Neuronal stem cell (in vitro differentiated cells): Measurements from ENCODE around the gene OR10D3.
"Not testable (repeated sequence)": the region's sequence is repeated elsewhere in the genome, so short reads cannot be mapped to it uniquely, and the experiment has no call there.

Source experiments
- DNase-seq: peaks from one replicate; pipeline ENCODE4 v3.0.0-alpha.2; 2013; ENCODE audit warnings: low spot score
- H2AFZ ChIP-seq: one replicate; pipeline ENCODE4 v1.6.1; 2013; ENCODE audit warnings: mild to moderate bottlenecking, low read length, inconsistent platforms
- H2AK5ac ChIP-seq: 2 replicates; pipeline ENCODE4 v1.6.1; 2013; ENCODE audit warnings: low read depth, mild to moderate bottlenecking, inconsistent platforms, low read length, moderate library complexity, mixed read lengths
- H2BK120ac ChIP-seq: 2 replicates; pipeline ENCODE4 v1.6.1; 2013; ENCODE audit warnings: low read depth, mild to moderate bottlenecking, inconsistent platforms, low read length, moderate library complexity, mixed read lengths
- H2BK12ac ChIP-seq: one replicate; pipeline ENCODE4 v1.6.1; 2013; ENCODE audit warnings: low read length, inconsistent platforms
- H2BK15ac ChIP-seq: 2 replicates; pipeline ENCODE4 v1.6.1; 2013; ENCODE audit warnings: mild to moderate bottlenecking, low read length, inconsistent platforms, mixed read lengths
- H2BK5ac ChIP-seq: one replicate; pipeline ENCODE4 v1.6.1; 2013; ENCODE audit warnings: inconsistent platforms, mild to moderate bottlenecking, low read length, moderate library complexity
- H3K14ac ChIP-seq: one replicate; pipeline ENCODE4 v1.6.1; 2013; ENCODE audit warnings: low read length, inconsistent platforms
- H3K18ac ChIP-seq: 2 replicates; pipeline ENCODE4 v1.6.1; 2013; ENCODE audit warnings: low read length, inconsistent platforms
- H3K23ac ChIP-seq: 2 replicates; pipeline ENCODE4 v1.6.1; 2013; ENCODE audit warnings: low read depth, mild to moderate bottlenecking, mixed read lengths, low read length, inconsistent platforms; ENCODE audit not compliant: poor library complexity
- H3K27ac ChIP-seq: replicated peaks from 3 replicates; pipeline ENCODE4 v1.5.1; 2013; ENCODE audit warnings: low read length, inconsistent platforms
- H3K27me3 ChIP-seq, 3 experiments: 2 replicates each; pipeline ENCODE4 v1.6.1; 2013; ENCODE audit warnings: low read length in 3 of 3, mild to moderate bottlenecking in 2 of 3, inconsistent platforms in 1 of 3, low read depth in 1 of 3, mixed read lengths in 1 of 3, moderate library complexity in 1 of 3; ENCODE audit not compliant: control insufficient read depth in 3 of 3, insufficient read depth in 3 of 3
- H3K36me3 ChIP-seq, 2 donors: replicated peaks in 1 of 2; 2 replicates each; pipeline ENCODE4 v1.6.1; 2013; ENCODE audit warnings: low read length in 2 of 2; ENCODE audit not compliant: control insufficient read depth in 2 of 2, insufficient read depth in 2 of 2
- H3K4ac ChIP-seq: 2 replicates; pipeline ENCODE4 v1.6.1; 2013; ENCODE audit warnings: inconsistent platforms, mild to moderate bottlenecking, low read length, moderate library complexity
- H3K4me1 ChIP-seq, 2 donors: 1 replicate in 1 of 2; 2 replicates in 1 of 2; pipeline ENCODE4 v1.6.1; 2013; ENCODE audit warnings: low read length in 2 of 2, low read depth in 1 of 2; ENCODE audit not compliant: control insufficient read depth in 2 of 2, insufficient read depth in 1 of 2
- H3K4me2 ChIP-seq: one replicate; pipeline ENCODE4 v1.6.1; 2013; ENCODE audit warnings: mild to moderate bottlenecking, low read length, inconsistent platforms; ENCODE audit not compliant: insufficient read depth, poor library complexity, severe bottlenecking
- H3K4me3 ChIP-seq, 2 donors: 2 replicates each; pipeline ENCODE4 v1.5.1; 2013; ENCODE audit warnings: low read length in 2 of 2, mild to moderate bottlenecking in 2 of 2, inconsistent platforms in 1 of 2, moderate library complexity in 1 of 2
- H3K79me1 ChIP-seq: one replicate; pipeline ENCODE4 v1.6.1; 2013; ENCODE audit warnings: low read depth, mild to moderate bottlenecking, inconsistent platforms, low read length, moderate library complexity
- H3K9ac ChIP-seq: one replicate; pipeline ENCODE4 v1.6.1; 2013; ENCODE audit warnings: mild to moderate bottlenecking, low read depth, low read length, inconsistent platforms; ENCODE audit not compliant: poor library complexity
- H3K9me3 ChIP-seq, 2 donors: replicated peaks in 1 of 2; 2 replicates each; pipeline versions ENCODE3 to v1.6.1; 2013; ENCODE audit warnings: low read length in 2 of 2, mild to moderate bottlenecking in 2 of 2, inconsistent platforms in 1 of 2, low read depth in 1 of 2, mixed read lengths in 1 of 2, moderate library complexity in 1 of 2; ENCODE audit not compliant: control insufficient read depth in 2 of 2, insufficient read depth in 1 of 2
- H4K8ac ChIP-seq: one replicate; pipeline ENCODE4 v1.6.1; 2013; ENCODE audit warnings: low read depth, mild to moderate bottlenecking, inconsistent platforms, low read length, moderate library complexity
- H4K91ac ChIP-seq: one replicate; pipeline ENCODE4 v1.6.1; 2013; ENCODE audit warnings: low read length, low read depth, mild to moderate bottlenecking, inconsistent platforms; ENCODE audit not compliant: poor library complexity
- whole genome bisulfite sequencing, 2 donors: extraction: QIAGEN DNeasy Blood & Tissue Kit; methylation state at CpG; one replicate each; pipeline ENCODE4 v1.1.7; 2013; ENCODE audit warnings: missing lambda C conversion rate in 2 of 2, mixed read lengths in 1 of 2; ENCODE audit not compliant: insufficient read length in 2 of 2, insufficient replicate concordance in 1 of 2; ENCODE audit errors: extremely low coverage in 2 of 2; 5-methylcytosine and 5-hydroxymethylcytosine counted together

The OR10D3 gene

GRCh38 chr11:124167826-124168231 lies 15.3 kb upstream of the OR10D3 start:
- no peak overlapping the region for H3K4ac ChIP-seq
- H3K9me3 ChIP-seq, result no peaks in the 10 kb centered on the region
- no peaks in the 10 kb centered on the region for H3K79me1 ChIP-seq
- H3K9ac ChIP-seq, result no peak overlapping the region
- H2AK5ac ChIP-seq, result no peak overlapping the region
- no peak overlapping the region for H3K4me3 ChIP-seq
- H3K27me3 ChIP-seq, result no peaks in the 10 kb centered on the region
- H2BK15ac ChIP-seq, result no peak overlapping the region
- no peak overlapping the region for H2BK5ac ChIP-seq
- no peak overlapping the region for H2BK120ac ChIP-seq
- no peaks in the 10 kb centered on the region for H3K36me3 ChIP-seq
- H2AFZ ChIP-seq, result peak overlapping the region; percentile 76
- H3K27ac ChIP-seq, result no peak overlapping the region
- peaks cover 5 to 9% of the 10 kb centered on the region in 2 donors for H3K4me1 ChIP-seq
- no peak overlapping the region for H3K23ac ChIP-seq
- no peak for DNase-seq
- H4K8ac ChIP-seq, result no peak overlapping the region
- WGBS, 2 donors, result no CpG with 5 or more reads among the region's 7 CpGs
- no peak overlapping the region for H3K14ac ChIP-seq
- no peak overlapping the region for H2BK12ac ChIP-seq
- H4K91ac ChIP-seq, result no peak overlapping the region
- H3K18ac ChIP-seq, result no peak overlapping the region
- peak overlapping the region; percentile 40 for H3K4me2 ChIP-seq

GRCh38 chr11:124168796-124169195 lies 14.3 kb upstream of the OR10D3 start:
- Histone ChIP-seq H3K9me3 (no peaks in the 10 kb centered on the region), H4K91ac (no peak overlapping the region), H3K9ac (no peak overlapping the region), H3K4me1 (peaks cover 8 to 11% of the 10 kb centered on the region in 2 donors), H2BK12ac (no peak overlapping the region), H2BK5ac (no peak overlapping the region), H3K23ac (no peak overlapping the region), H3K36me3 (no peaks in the 10 kb centered on the region), H3K79me1 (no peaks in the 10 kb centered on the region), H3K4me3 (no peak overlapping the region), H3K27ac (no peak overlapping the region), H3K27me3 (no peaks in the 10 kb centered on the region), H3K18ac (no peak overlapping the region), H3K4ac (no peak overlapping the region), H3K14ac (no peak overlapping the region), H2AFZ (no peak overlapping the region), H2BK120ac (no peak overlapping the region), H2BK15ac (no peak overlapping the region), H3K4me2 (no peak overlapping the region), H4K8ac (no peak overlapping the region), H2AK5ac (no peak overlapping the region)
- no peak for DNase-seq

GRCh38 chr11:124170315-124170714 lies 12.8 kb upstream of the OR10D3 start:
- not testable (repeated sequence) for DNase-seq, H2AK5ac ChIP-seq, H4K91ac ChIP-seq, H2BK5ac ChIP-seq, H3K9ac ChIP-seq, H2BK15ac ChIP-seq, H2BK12ac ChIP-seq, H3K18ac ChIP-seq, H3K23ac ChIP-seq, H2AFZ ChIP-seq, H3K14ac ChIP-seq, H3K27me3 ChIP-seq, H3K36me3 ChIP-seq, H4K8ac ChIP-seq, H2BK120ac ChIP-seq, H3K27ac ChIP-seq, H3K4me2 ChIP-seq, H3K4me3 ChIP-seq, H3K79me1 ChIP-seq, H3K9me3 ChIP-seq, H3K4ac ChIP-seq
- H3K4me1 ChIP-seq, result peaks cover 11 to 13% of the 10 kb centered on the region in 2 donors
- no CpG with 5 or more reads among the region's 12 CpGs for WGBS, 2 donors

GRCh38 chr11:124170801-124171586 lies 12.2 kb upstream of the OR10D3 start:
- no peak overlapping the region for H3K9ac ChIP-seq
- no peaks in the 10 kb centered on the region for H3K36me3 ChIP-seq
- H3K4me1 ChIP-seq, result peaks cover 11 to 13% of the 10 kb centered on the region in 2 donors
- DNase-seq, result no peak
- no peak overlapping the region for H2BK120ac ChIP-seq
- H3K27ac ChIP-seq, result no peak overlapping the region
- no peak overlapping the region for H3K18ac ChIP-seq
- H3K4ac ChIP-seq, result peak overlapping the region; percentile 76
- no peak overlapping the region for H2AFZ ChIP-seq
- no peak overlapping the region for H3K14ac ChIP-seq
- no peak overlapping the region for H4K8ac ChIP-seq
- H3K79me1 ChIP-seq, result no peaks in the 10 kb centered on the region
- no peak overlapping the region for H2BK15ac ChIP-seq
- no CpG with 5 or more reads among the region's 40 CpGs for WGBS, 2 donors
- H3K4me2 ChIP-seq, result no peak overlapping the region
- H2AK5ac ChIP-seq, result peak overlapping the region; percentile 95
- H3K9me3 ChIP-seq, result no peaks in the 10 kb centered on the region
- H3K23ac ChIP-seq, result no peak overlapping the region
- no peaks in the 10 kb centered on the region for H3K27me3 ChIP-seq
- H3K4me3 ChIP-seq, result no peak overlapping the region
- H2BK12ac ChIP-seq, result peak overlapping the region; percentile 58
- no peak overlapping the region for H4K91ac ChIP-seq
- no peak overlapping the region for H2BK5ac ChIP-seq
